ENCODE results near the gene CEP112.

The CEP112 gene

DNA sequence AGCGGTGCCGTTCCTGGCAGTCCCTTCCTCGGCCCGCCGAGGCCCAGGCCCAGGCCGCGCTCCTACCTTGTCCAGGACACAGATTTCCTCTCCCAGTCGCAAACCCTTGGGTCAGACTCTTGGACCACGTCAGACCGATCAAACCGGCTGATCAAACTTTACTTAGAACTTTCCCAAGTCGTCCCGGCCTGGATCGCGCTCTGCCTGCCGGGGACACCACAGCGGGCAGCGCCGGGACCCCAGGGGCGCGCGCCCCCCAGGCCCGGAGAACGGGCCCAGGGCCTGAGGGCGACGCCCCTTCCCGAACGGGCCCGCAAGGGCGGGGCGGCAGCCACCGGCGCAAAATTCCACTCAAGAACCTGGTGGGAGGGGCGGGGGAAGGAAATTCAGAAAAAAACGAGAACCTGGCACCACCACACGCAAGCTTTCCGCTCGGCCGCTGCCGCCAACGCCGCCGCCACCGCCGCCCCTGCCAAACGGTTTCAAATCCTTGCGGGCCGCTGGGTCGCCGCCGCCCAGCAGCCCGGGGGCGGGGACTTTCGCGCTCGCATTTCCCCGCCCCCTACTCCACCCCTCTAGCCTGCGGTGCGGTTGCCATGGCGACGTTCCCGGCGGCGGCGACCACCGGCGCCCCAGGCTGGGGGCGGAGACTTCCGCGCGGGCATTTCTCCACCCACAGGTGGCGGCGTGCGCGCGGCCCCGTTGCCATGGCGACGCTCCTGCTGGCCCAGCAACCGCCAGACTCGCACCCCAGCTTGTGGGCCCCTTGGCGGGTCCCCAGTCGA is at the start of gene CEP112:
Gene CEP112 (minus strand): TSS at position 541 of the 785 bp plus-strand sequence.
- peak within 1 kb of the TSS; percentile 40 for H3K4me3 ChIP-seq (ENCODE audit: low read depth, low read length)
- TF ChIP-seq, protein P1, sequence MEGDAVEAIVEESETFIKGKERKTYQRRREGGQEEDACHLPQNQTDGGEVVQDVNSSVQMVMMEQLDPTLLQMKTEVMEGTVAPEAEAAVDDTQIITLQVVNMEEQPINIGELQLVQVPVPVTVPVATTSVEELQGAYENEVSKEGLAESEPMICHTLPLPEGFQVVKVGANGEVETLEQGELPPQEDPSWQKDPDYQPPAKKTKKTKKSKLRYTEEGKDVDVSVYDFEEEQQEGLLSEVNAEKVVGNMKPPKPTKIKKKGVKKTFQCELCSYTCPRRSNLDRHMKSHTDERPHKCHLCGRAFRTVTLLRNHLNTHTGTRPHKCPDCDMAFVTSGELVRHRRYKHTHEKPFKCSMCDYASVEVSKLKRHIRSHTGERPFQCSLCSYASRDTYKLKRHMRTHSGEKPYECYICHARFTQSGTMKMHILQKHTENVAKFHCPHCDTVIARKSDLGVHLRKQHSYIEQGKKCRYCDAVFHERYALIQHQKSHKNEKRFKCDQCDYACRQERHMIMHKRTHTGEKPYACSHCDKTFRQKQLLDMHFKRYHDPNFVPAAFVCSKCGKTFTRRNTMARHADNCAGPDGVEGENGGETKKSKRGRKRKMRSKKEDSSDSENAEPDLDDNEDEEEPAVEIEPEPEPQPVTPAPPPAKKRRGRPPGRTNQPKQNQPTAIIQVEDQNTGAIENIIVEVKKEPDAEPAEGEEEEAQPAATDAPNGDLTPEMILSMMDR (IDR thresholded peaks at IDR 0.05; ENCODE audit: borderline replicate concordance, insufficient read depth, low read depth, low read length) = no peak

DNA sequence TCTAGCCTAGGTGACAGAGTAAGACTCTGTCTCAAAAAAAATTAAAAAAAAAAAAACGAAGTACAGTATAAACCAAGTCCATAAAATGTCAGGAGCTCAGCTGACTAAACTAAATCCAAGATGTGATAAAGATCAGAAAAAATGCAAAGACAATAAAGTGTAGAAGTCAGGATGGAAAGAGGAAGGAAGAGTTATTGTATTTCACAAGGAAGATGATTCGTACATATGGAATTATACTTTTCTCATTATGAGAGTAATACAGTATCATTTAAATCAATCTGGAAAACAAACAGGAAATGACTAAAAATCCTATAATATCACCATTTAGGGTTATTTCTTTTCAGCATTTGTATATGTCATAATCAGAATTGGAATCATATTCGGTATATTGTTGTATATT is 48.7 kb upstream of the CEP112 start:
- H3K4me3 ChIP-seq (ENCODE audit: low read depth, low read length) = no peak overlapping the region
- TF ChIP-seq, protein P1 (IDR thresholded peaks at IDR 0.05; ENCODE audit: borderline replicate concordance, insufficient read depth, low read depth, low read length) = no peak

DNA sequence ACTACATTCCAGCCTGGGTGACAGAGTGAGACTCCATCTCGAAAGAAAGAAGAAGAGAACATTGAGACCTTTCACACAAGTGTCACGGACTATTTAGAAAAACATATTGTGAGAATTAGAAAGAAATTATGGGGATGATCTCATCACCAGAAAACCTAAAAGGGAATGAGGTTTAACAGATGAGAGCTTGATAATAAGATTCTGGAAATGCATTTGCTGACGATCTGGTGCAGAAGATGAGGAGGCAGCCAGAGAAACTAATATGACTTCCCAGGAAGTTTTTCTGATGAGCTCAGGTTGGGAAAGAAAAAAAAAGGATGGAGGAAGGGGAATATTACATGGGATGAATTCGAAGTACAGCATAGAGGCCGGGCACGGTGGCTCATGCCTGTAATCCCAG is 48.1 kb upstream of the CEP112 start:
- H3K4me3 ChIP-seq (ENCODE audit: low read depth, low read length) = no peak overlapping the region
- TF ChIP-seq, protein P1 (IDR thresholded peaks at IDR 0.05; ENCODE audit: borderline replicate concordance, insufficient read depth, low read depth, low read length) = no peak

DNA sequence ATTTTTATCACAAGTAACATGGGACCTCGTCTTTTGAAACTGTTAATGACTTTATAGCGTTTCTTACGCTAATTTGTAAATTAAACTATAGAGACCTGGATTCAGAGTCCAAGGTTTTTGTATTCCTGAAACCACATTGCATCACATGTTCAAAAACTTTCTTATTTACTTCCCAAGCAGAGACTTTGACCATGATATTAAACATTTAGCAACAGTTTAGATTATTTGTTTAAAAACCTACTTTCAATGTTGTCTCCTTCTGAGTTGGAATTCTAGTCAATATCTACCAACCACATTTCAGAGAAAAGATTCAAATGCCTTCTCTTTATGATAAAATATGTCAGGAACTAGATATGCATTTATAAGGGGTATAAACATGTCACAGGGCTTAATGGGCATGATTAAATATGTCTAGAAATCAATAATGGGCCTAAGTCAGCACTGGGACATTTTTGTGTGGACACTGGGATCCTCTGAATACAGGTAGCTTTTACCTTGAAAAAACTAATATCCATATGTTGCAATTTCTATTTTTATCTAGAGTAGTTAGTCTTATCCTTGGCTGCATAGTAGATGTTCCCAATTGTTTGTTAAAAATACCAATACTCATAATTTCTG is 43.6 kb upstream of the CEP112 start:
- no peak overlapping the region for H3K4me3 ChIP-seq (ENCODE audit: low read depth, low read length)
- TF ChIP-seq, protein P1 (IDR thresholded peaks at IDR 0.05; ENCODE audit: borderline replicate concordance, insufficient read depth, low read depth, low read length) = no peak

DNA sequence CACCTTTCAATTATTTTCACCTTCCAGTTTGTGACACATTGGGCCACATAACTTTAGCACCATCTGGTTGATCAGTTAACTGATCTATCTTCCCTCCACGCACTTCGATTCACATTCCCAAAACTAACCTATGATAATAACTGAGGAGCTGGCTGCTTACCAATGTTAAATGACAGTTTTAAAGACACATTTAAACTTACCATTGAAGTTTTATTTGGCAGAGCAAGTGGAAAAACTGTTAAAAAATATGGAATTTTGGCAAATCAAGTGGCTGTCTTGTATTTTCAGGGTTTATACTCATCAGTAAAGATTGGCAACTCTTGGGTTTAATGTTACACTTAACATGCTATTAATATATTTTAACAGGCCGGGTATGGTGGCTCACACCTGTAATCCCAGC is 42.7 kb upstream of the CEP112 start:
- H3K4me3 ChIP-seq (ENCODE audit: low read depth, low read length) = no peak overlapping the region
- TF ChIP-seq, protein P1 (IDR thresholded peaks at IDR 0.05; ENCODE audit: borderline replicate concordance, insufficient read depth, low read depth, low read length) = no peak

DNA sequence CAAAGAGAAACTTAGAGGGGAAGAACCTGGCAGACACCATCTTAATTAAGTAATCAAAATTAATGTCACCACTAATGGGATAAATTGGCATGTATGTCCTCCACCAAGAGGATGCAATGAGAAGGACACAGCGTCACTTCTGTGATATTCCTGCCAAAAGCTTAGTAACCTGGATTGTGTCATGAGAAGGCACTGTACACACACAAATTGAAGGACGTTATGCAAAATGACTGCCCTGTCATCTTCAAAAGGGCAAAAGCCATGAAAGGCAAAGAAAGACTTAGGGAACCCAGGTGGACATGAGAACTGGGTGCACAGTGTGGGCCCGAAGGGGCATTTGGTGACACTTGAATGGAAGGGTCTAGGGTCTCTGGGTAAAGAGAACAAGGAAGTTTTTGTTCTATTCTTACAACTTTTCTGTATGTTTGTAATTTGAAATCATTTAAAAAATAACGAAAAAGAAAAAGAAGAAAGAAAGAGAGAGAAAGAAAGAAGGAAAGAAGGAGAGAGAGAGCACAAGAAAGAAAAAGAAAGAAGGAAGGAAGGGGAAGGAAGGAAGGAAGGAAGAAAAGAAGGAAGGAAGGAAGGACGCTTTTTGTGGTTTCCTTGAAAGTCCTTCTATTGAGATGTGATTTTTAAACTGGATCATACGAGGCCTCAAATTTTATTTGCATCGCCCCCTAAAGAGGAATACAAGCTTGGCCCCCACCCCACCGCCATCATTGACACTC is 41.3 kb upstream of the CEP112 start:
- TF ChIP-seq, protein P1 (IDR thresholded peaks at IDR 0.05; ENCODE audit: borderline replicate concordance, insufficient read depth, low read depth, low read length) = no peak

More for the DNA sequence above, 41.3 kb upstream of the CEP112 start:
- no peak overlapping the region for H3K4me3 ChIP-seq (ENCODE audit: low read depth, low read length)
